WTC11 (cell line): Measurements from ENCODE around the gene ZFAND3. TPM values are rescaled to one million over a fixed set of nuclear protein-coding genes. Genes with fewer than 3 reads are reported as not detected.

Source experiments
- ATAC-seq: fragments of 200-7000 bp; cut with Tn5 transposase; 2 replicates; pipeline ENCODE4 v1.10.0; 2021; ENCODE audit warnings: mild to moderate bottlenecking, moderate library complexity
- CTCF ChIA-PET: fragments of 300-600 bp; sonication (Branson Sonifier 250); formaldehyde crosslinking; loops from one replicate; lab custom pipeline; 2021; ENCODE audit warnings: antibody characterized with exemption; lab: Charles Lee
- POLR2A ChIA-PET: fragments of 350-600 bp; sonication (Branson Sonifier 250); formaldehyde crosslinking; loops from one replicate; lab custom pipeline; 2021; ENCODE audit warnings: antibody characterized with exemption; lab: Charles Lee
- DNase-seq: peaks from one replicate; pipeline ENCODE4 v3.0.0; 2021; ENCODE audit warnings: low spot score
- H3K27ac Mint-ChIP-seq: 2 replicates; pipeline ENCODE4 v1.8.0; 2021; ENCODE audit warnings: mixed read lengths
- H3K27me3 Mint-ChIP-seq: 2 replicates; pipeline ENCODE4 v1.8.0; 2021; ENCODE audit warnings: low read depth, mild to moderate bottlenecking, moderate library complexity, mixed read lengths
- H3K36me3 Mint-ChIP-seq: 2 replicates; pipeline ENCODE4 v1.8.0; 2021; ENCODE audit warnings: mixed read lengths
- H3K4me1 Mint-ChIP-seq: 2 replicates; pipeline ENCODE4 v1.8.0; 2022; ENCODE audit warnings: mixed read lengths
- H3K4me3 Mint-ChIP-seq: 2 replicates; pipeline ENCODE4 v1.8.0; 2021; ENCODE audit warnings: mild to moderate bottlenecking, moderate library complexity, mixed read lengths
- H3K9me3 Mint-ChIP-seq: 2 replicates; pipeline ENCODE4 v1.8.0; 2021; ENCODE audit warnings: mixed read lengths
- CREB1 ChIP-seq: sonication (generic); formaldehyde crosslinking; IDR thresholded peaks from 2 replicates; pipeline ENCODE4 v1.8.0; 2023; ENCODE audit warnings: mild to moderate bottlenecking, missing genetic modification reagents
- ESRRA ChIP-seq: sonication (generic); formaldehyde crosslinking; IDR thresholded peaks from 2 replicates; pipeline ENCODE4 v1.8.1; 2022; ENCODE audit warnings: mild to moderate bottlenecking, missing genetic modification reagents, borderline replicate concordance
- MXD4 ChIP-seq: fragments of 250-450 bp; sonication (Bioruptor Pico); IDR thresholded peaks from 2 replicates; pipeline ENCODE4 v1.8.0; 2021; ENCODE audit warnings: mild to moderate bottlenecking, moderate library complexity, borderline replicate concordance
- RELA ChIP-seq: sonication (generic); formaldehyde crosslinking; IDR thresholded peaks from 2 replicates; pipeline ENCODE4 v1.8.1; 2022; ENCODE audit warnings: missing genetic modification reagents, mild to moderate bottlenecking, borderline replicate concordance
- TEAD1 ChIP-seq: sonication (generic); formaldehyde crosslinking; IDR thresholded peaks from 2 replicates; pipeline ENCODE4 v1.8.0; 2022; ENCODE audit warnings: mild to moderate bottlenecking, missing genetic modification reagents
- ZNF263 ChIP-seq: sonication (generic); formaldehyde crosslinking; IDR thresholded peaks from 2 replicates; pipeline ENCODE4 v1.8.1; 2022; ENCODE audit warnings: low read depth, mild to moderate bottlenecking, moderate library complexity, missing genetic modification reagents
- ZNF281 ChIP-seq: sonication (generic); formaldehyde crosslinking; IDR thresholded peaks from 2 replicates; pipeline ENCODE4 v1.8.0; 2023; ENCODE audit warnings: mild to moderate bottlenecking, missing genetic modification reagents
- ZNF317 ChIP-seq: sonication (generic); formaldehyde crosslinking; IDR thresholded peaks from 2 replicates; pipeline ENCODE4 v1.8.1; 2023; ENCODE audit warnings: low read depth, mild to moderate bottlenecking, moderate library complexity, missing genetic modification reagents, borderline replicate concordance
- total RNA-seq: library from RNA; stranded (reverse); gene quantifications from 3 replicates; pipeline ENCODE4 v1.2.3, GENCODE V29; 2021
- TF ChIP-seq, protein P1 (sequence below): sonication (generic); formaldehyde crosslinking; IDR thresholded peaks from 2 replicates; pipeline ENCODE4 v1.8.0; 2022; ENCODE audit warnings: mild to moderate bottlenecking, missing genetic modification reagents
- TF ChIP-seq, protein P2 (sequence below): fragments of 250-450 bp; sonication (Bioruptor Pico); IDR thresholded peaks from 2 replicates; pipeline ENCODE4 v1.9.0; 2021; ENCODE audit warnings: moderate library complexity, mild to moderate bottlenecking, inconsistent platforms, borderline replicate concordance
- TF ChIP-seq, protein P3 (sequence below): sonication (generic); formaldehyde crosslinking; IDR thresholded peaks from 2 replicates; pipeline ENCODE4 v1.8.0; 2022; ENCODE audit warnings: mild to moderate bottlenecking, missing genetic modification reagents
- TF ChIP-seq, protein P4 (sequence below): fragments of 250-450 bp; sonication (Bioruptor Pico); conservative IDR thresholded peaks from 2 replicates; pipeline ENCODE4 v1.9.0; 2021; ENCODE audit warnings: mild to moderate bottlenecking
- TF ChIP-seq, protein P5 (sequence below): sonication (generic); formaldehyde crosslinking; IDR thresholded peaks from 2 replicates; pipeline ENCODE4 v1.8.0; 2023; ENCODE audit warnings: missing genetic modification reagents
- TF ChIP-seq, protein P6 (sequence below): sonication (generic); formaldehyde crosslinking; IDR thresholded peaks from 2 replicates; pipeline ENCODE4 v1.8.1; 2023; ENCODE audit warnings: mild to moderate bottlenecking, missing genetic modification reagents

ZFAND3 gene
- total RNA-seq, 1 experiment from 2014 or later = 50.3 TPM

DNA sequence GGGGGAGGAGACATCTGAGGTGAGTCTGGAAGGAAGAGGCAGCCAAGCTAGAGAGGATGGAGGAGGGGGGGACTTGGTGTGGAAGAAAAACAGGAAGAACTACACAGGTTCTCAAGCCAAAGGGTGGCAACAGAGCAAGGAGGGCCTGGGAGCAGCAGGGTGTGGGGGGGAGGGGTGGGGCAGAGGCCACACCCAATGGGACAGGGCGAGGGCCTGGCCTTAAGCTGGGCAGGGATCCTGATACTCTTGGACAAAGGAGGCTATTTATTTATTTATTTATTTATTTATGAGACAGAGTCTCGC lies 359.0 kb downstream of the ZFAND3 start (continued):
- TF ChIP-seq ZNF281 (CRISPR knock-in tag) = no peak
- TF ChIP-seq MXD4 (CRISPR knock-in tag) = no peak
- no peak for TF ChIP-seq ZNF263 (CRISPR knock-in tag)
- no peak for TF ChIP-seq ESRRA

DNA sequence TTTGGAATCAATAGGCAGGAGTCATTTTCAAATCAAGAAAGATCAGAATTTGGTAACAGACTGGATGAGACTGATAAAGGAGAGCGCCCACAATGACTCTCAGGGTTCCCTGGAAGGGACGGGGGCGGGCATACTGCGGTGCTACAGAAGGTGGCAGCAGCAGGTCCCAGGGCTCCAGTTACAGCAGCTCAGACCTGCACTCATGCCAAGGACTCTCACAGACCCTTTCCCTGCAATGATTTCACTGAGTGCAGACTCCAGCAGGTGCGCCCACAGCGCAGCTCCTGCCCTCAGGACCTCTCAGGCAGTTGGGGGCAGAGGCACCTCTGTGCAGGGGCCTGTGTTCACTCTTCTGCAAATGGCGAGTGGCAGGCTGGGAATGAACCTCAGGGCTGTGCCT lies 359.8 kb downstream of the ZFAND3 start:
- Mint-ChIP-seq H3K4me3 (no peak overlapping the region), H3K4me1 (peaks cover 16% of the 10 kb centered on the region), H3K9me3 (no peaks in the 10 kb centered on the region)
- ATAC-seq = no peak; the same call in 1 of the 2 replicates
- peak; percentile 13 for DNase-seq
- CTCF ChIA-PET = interaction anchor here (0.9 to 1.6 kb wide), 3 partner anchors 9 to 43 kb away, joined by 3 to 6 read pairs (median 4); no protein-coding TSS in a partner anchor
- TF ChIP-seq ESRRA (no peak), ZNF317 (CRISPR knock-in tag) (no peak), RELA (CRISPR knock-in tag) (no peak), CREB1 (CRISPR knock-in tag) (no peak), TEAD1 (no peak)
- TF ChIP-seq, protein P1, sequence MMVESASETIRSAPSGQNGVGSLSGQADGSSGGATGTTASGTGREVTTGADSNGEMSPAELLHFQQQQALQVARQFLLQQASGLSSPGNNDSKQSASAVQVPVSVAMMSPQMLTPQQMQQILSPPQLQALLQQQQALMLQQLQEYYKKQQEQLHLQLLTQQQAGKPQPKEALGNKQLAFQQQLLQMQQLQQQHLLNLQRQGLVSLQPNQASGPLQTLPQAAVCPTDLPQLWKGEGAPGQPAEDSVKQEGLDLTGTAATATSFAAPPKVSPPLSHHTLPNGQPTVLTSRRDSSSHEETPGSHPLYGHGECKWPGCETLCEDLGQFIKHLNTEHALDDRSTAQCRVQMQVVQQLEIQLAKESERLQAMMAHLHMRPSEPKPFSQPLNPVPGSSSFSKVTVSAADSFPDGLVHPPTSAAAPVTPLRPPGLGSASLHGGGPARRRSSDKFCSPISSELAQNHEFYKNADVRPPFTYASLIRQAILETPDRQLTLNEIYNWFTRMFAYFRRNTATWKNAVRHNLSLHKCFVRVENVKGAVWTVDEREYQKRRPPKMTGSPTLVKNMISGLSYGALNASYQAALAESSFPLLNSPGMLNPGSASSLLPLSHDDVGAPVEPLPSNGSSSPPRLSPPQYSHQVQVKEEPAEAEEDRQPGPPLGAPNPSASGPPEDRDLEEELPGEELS (CRISPR knock-in tag) = no peak
- TF ChIP-seq, protein P2, sequence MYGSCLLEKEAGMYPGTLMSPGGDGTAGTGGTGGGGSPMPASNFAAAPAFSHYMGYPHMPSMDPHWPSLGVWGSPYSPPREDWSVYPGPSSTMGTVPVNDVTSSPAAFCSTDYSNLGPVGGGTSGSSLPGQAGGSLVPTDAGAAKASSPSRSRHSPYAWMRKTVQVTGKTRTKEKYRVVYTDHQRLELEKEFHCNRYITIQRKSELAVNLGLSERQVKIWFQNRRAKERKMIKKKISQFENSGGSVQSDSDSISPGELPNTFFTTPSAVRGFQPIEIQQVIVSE = no peak
- TF ChIP-seq, protein P3, sequence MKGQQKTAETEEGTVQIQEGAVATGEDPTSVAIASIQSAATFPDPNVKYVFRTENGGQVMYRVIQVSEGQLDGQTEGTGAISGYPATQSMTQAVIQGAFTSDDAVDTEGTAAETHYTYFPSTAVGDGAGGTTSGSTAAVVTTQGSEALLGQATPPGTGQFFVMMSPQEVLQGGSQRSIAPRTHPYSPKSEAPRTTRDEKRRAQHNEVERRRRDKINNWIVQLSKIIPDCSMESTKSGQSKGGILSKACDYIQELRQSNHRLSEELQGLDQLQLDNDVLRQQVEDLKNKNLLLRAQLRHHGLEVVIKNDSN (CRISPR knock-in tag) = no peak
- TF ChIP-seq, protein P4, sequence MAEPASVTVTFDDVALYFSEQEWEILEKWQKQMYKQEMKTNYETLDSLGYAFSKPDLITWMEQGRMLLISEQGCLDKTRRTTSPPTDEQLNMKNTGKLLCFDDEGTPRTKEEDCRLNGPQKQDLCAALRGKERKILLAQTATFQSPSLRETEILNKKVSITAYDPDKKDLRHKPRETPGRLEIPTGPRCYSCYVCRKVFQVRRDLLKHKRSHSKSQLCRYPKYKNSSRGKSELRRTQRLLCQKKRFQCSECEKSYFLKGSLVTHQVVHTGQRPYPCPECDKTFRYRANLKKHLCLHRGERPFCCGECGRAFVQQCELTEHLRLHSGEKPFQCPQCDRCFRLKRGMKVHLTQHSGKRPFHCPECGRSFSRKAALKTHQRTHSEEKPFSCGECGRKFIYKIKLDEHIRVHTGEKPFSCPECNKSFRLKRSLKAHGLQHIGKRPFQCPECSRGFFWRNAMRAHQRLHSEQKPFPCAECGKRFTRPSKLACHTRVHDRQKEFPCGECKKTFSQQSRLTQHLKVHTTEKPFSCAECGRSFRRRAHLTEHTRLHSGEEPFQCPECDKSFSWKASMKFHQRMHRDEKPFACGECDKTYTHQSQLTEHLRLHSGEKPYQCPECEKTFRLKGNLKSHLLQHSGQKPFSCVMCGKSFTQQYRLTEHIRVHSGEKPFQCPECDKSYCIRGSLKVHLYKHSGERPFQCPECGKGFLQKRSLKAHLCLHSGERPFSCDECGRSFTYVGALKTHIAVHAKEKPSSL (CRISPR knock-in tag) = no peak
- TF ChIP-seq, protein P5, sequence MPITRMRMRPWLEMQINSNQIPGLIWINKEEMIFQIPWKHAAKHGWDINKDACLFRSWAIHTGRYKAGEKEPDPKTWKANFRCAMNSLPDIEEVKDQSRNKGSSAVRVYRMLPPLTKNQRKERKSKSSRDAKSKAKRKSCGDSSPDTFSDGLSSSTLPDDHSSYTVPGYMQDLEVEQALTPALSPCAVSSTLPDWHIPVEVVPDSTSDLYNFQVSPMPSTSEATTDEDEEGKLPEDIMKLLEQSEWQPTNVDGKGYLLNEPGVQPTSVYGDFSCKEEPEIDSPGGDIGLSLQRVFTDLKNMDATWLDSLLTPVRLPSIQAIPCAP = no peak
- TF ChIP-seq, protein P6, sequence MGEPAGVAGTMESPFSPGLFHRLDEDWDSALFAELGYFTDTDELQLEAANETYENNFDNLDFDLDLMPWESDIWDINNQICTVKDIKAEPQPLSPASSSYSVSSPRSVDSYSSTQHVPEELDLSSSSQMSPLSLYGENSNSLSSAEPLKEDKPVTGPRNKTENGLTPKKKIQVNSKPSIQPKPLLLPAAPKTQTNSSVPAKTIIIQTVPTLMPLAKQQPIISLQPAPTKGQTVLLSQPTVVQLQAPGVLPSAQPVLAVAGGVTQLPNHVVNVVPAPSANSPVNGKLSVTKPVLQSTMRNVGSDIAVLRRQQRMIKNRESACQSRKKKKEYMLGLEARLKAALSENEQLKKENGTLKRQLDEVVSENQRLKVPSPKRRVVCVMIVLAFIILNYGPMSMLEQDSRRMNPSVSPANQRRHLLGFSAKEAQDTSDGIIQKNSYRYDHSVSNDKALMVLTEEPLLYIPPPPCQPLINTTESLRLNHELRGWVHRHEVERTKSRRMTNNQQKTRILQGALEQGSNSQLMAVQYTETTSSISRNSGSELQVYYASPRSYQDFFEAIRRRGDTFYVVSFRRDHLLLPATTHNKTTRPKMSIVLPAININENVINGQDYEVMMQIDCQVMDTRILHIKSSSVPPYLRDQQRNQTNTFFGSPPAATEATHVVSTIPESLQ (CRISPR knock-in tag) = no peak
- TF ChIP-seq, all 79 proteins: peak for 0
- Mint-ChIP-seq H3K27ac (no peak overlapping the region), H3K36me3 (no peaks in the 10 kb centered on the region), H3K27me3 (no peaks in the 10 kb centered on the region; the same call in 1 of the 2 replicates)
- POLR2A ChIA-PET = no interaction called here
